GM19452 (cell line): ENCODE results near the gene LMF1.
A peak's percentile ranks its signal among the peaks of the same experiment; 100 is the strongest.

Experiments
- ATAC-seq: cut with Tn5 transposase; IDR thresholded peaks from one replicate; pipeline ENCODE4 v1.9.1; 2021; ENCODE audit not compliant: unreplicated experiment

Gene LMF1

DNA sequence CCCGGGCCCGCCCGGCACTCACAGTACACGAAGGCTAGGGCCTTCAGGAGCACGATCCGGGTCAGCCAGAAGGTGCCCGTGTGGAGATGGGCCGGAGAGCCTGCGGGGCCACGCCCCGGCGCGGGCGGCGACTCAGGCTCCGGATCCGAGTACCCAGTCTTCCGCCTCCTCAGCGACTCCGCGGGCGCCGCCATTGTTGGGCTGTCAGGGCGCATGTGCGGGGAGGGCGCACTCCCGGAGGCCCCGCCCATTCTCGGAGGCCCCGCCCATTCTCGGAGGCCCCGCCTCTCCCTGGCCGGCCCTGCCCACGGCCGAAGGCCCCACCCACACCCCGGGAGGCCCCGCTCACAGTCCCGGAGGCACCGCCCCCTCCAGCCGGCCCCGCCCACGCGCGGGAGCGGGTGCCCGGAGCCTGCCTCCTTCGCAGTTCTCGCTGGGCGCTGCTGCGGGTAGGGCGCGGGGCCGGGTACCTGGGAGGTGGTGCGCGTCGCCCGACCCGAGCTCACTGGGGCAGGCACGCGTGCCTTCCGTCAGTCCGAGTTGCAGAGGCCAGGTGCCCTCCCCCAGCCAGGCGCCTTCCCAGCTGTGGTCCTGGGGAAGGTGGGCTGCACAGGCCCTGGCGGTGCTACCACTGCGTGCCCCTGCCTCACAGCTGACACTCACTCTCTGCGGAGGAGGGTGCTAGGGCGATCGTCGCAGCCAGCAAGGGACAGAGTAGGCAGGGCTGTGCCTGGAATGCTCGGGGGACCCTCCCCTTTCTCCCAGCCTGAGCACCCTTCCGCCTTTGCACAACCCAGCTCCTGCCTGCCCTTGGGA is at the start of gene LMF1:
LMF1 (minus strand) TSS at position 219 of the 816 bp plus-strand sequence; CDS start at position 215, 4 bp downstream.
- peak; percentile 80 for ATAC-seq

GRCh38 chr16:1020091-1020399 is 49.3 kb upstream of the LMF1 start:
- no peak for ATAC-seq

DNA sequence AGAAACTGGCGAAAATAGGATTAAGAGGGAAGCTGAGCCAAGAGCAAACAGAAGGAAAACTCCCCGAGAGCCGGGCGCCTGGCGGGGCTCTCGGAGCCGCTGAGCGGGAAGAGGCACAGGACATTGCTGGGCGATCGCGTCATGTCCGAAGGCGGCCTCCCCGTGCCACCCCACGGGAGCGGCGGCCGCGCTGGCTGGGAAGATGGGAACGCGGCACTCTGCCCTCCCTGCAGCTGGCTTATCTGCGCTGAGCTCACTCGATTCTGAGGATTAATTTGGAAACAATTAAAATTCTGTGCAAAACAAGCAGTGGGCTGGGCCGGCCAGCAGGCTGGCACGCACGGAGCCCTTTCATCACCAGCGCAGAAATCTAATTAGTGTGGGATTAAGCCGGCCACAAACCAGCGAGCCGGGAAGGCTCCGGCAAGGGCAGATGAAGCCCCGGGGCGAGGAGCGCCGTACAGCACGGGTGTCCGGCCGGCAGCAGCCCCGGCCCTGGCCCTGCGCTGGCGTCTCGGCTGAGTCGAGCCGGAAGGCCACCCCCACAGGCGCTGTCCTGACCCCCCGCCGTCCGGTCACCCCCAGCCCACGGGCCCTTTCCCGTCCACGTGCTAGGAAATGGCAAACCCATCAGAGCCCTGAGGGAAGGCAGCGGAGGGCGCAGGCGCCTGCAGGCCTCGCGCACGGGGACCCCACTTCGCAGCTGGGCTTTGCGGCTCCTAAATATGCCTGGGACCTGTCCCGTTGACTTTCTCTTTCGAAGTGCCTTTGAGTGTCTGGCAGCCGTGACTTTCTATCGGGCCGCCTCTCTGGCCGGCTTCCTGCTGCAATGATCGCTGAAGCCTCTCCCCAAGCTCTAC is 48.7 kb upstream of the LMF1 start:
- ATAC-seq = no peak

GRCh38 chr16:1018447-1019198 is 47.8 kb upstream of the LMF1 start:
- no peak for ATAC-seq

DNA sequence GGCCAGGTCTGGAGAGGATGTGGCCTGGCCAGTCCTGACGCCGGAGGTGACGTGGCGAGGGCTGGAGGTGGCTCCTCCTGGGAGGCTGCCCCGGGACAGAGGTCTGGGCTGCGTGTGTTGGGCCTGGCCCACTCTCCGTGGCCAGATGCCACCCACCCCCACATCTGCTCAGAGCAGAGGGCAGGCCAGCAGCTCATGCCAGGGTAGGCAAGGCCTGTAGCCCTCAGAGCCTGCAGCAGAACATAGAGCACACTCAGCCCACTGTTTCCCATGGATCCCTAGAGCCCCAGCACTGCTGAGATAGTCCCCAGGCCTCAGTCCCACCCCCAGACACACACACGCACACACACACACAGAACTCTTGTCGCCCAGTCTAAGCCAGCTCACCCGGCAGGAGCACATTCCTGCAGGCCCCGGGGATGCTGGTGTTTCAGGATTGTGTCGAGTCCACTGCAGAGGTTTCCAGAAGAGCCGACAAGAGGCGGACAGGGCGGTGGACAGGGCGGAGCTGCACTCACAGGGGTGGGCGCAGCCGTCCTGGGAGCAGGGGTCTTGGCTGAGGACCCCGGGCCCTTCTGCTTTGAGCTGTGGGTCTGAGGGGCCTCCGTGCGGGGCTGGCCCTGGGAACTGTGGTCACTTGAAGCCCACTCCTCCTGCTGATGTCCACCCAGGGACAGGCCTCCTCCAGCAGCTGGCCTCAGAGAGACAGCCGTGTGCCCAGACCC is 44.1 kb upstream of the LMF1 start:
- no peak for ATAC-seq

DNA sequence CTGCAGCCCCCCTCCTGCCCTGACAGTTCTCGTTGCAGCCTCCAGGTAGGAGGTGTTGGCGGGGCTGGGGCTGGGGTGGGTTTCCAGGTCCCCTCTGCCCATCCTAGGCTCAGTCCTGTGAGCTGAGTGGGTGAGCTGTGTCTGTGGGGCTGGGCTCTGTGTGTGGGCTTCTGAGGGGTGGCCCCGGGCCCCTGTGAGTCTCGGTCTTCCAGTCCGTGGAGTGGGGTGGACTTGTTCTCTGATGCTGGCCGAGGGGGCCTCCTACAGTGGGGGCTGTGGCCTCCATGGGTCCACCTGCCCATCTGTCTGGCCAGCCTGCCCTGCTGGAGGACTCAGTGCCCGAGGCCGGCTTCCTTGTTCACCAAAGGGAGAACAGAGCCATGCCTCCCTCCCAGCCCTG is 43.4 kb upstream of the LMF1 start:
- no peak for ATAC-seq

GRCh38 chr16:1013593-1013900 is 42.8 kb upstream of the LMF1 start:
- no peak for ATAC-seq

DNA sequence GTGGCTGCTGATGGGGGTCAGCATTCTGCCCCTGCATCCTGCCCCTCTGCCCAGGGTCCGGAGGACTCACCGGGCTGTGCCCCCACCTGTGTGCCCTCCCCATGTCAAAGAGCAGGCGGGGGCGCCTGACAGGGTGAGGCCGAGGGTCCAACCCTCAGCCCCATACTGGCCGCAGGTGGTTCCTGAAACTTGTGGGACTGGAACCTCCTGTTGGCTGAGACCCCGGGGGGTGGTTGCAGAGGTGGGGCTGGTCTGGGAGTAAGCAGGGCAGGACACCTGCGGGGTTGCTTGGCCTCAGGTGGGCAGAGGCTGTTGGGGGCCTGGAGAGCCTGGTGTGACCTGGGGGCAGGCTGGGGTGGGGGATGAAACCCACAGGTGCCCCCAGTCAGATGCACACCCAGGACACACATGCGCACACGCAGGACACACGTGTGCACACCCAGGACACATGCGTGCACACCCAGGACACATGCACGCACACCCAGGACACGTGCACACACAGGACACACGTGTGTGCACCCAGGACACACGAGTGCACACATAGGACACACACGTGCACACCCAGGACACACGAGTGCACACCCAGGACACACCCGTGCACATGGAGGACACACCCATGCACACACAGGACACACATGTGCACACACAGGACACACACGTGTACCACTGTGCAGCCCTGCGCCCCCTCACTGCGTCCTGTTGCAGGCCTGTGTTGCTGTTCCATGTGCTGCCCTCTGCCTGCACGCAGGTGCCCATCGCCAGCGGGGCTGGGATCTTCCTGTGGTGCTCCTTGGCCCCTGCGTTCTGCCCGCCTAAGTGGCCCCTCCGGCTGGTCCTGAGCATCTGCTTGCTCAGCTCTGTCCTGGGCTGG is 42.2 kb upstream of the LMF1 start:
- ATAC-seq = no peak

- ATAC-seq = no peak
These were observed 41.4 kb upstream of the LMF1 start for GRCh38 chr16:1012135-1012534.

- ATAC-seq = no peak
These were observed 40.7 kb upstream of the LMF1 start for GRCh38 chr16:1011316-1012082.

GRCh38 chr16:1010815-1011214 is 40.0 kb upstream of the LMF1 start:
- no peak for ATAC-seq

DNA sequence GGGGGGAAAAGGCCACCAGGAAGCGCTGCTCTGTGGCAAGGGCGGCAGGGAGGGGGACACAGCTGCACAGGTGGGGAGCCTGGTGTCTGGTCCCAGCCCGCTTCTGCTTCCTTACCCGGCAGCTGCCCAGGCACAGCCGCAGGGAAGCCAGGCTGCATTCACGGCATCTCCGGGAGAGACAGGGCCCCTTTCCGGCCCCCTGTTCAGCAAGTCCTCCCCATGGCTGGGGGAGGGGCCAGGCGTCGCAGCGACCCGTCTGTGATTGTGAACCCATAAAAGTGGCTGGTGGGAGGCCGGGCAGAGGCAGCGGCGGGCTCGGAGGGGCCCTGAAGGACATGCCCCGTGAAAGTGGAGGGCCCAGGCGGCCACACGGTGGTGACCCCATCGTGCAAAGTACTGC is 39.5 kb upstream of the LMF1 start:
- no peak for ATAC-seq

- no peak for ATAC-seq
These were observed 38.8 kb upstream of the LMF1 start for GRCh38 chr16:1009358-1010150.

GRCh38 chr16:1008085-1008484 is 37.3 kb upstream of the LMF1 start:
- ATAC-seq = no peak

GRCh38 chr16:1007284-1007850 is 36.6 kb upstream of the LMF1 start:
- ATAC-seq = no peak

- no peak for ATAC-seq
These were observed 36.0 kb upstream of the LMF1 start for GRCh38 chr16:1006781-1007180.

DNA sequence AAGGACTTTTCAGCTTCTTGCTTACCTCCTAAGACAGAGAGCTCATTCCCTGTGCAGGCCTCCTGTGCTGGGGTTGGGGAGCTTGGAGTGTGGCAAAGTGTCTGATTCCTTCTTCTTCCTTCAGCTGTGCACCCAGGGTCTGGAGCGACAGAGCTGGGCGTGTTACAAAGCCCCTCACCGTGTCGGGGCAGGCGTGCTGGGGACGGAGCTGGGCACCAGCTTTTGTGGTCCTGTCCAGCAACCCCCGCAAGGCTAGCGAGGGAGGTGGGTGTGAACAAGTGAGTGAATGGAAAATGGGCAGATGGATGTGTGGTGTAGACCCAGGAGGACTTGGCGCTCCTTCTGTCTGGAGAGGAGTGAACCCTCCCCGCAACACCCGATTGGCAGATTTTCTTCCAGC is 34.5 kb upstream of the LMF1 start:
- ATAC-seq = no peak
